Mucosa of descending colon (tissue), 3 donors: ENCODE results near the gene ATG9B. TPM values are rescaled to one million over a fixed set of nuclear protein-coding genes. Genes with fewer than 3 reads are reported as not detected.
A peak's percentile ranks its signal among the peaks of the same experiment; 100 is the strongest.

Source experiments
- ATAC-seq: fragments of 200-7000 bp; cut with Tn5 transposase; one replicate; pipeline ENCODE4 v1.9.1; 2020; ENCODE audit warnings: mild to moderate bottlenecking, moderate library complexity
- DNase-seq, 3 donors: peaks; one replicate each; pipeline ENCODE4 v3.0.0-alpha.2; 2020
- H3K36me3 ChIP-seq: fragments of 200-600 bp; one replicate; pipeline ENCODE4 v1.8.0; 2021; ENCODE audit warnings: low read depth, mild to moderate bottlenecking
- H3K4me1 ChIP-seq: fragments of 200-600 bp; one replicate; pipeline ENCODE4 v1.8.0; 2021; ENCODE audit warnings: low read depth, mild to moderate bottlenecking
- H3K4me3 ChIP-seq: fragments of 200-600 bp; one replicate; pipeline ENCODE4 v1.8.0; 2021; ENCODE audit warnings: mild to moderate bottlenecking
- H3K9me3 ChIP-seq: fragments of 200-600 bp; one replicate; pipeline ENCODE4 v1.8.0; 2021; ENCODE audit warnings: mild to moderate bottlenecking
- intact Hi-C, 2 donors: fragments of 100-400 bp; cut with DNase I in 1 of 2; cut with micrococcal nuclease in 1 of 2; formaldehyde crosslinking; loops; one replicate each; pipeline versions ENCODE4 v1.11.0 to v1.11.1; 2022; cut with DNase I, micrococcal nuclease
- total RNA-seq, 3 donors: library from RNA; stranded (reverse); fragmentation: NEBNext Ultra II Directional in 2 of 3; extraction: Animal tissue kit (Norgen Biotek cat#: 25700) in 2 of 3; gene quantifications; one replicate each; pipeline versions ENCODE4 v1.2.1 to v1.2.4, GENCODE V29; 2021 to 2023
- TF ChIP-seq, protein P1 (sequence below): fragments of 200-600 bp; IDR thresholded peaks from one replicate; pipeline ENCODE4 v1.8.0; 2022; ENCODE audit warnings: antibody characterized with exemption, mild to moderate bottlenecking
- donor health status: DM: no; HTN: no; CAD: no; lungs with moderate emphysema.
- donor health status: DM: no; HTN: no; CAD: no.
- donor health status: DM: no; HTN: yes; CAD: no.

Gene ATG9B
- total RNA-seq, 3 donors from 2014 or later = 0.09 to 0.90 (median 0.89) TPM

DNA sequence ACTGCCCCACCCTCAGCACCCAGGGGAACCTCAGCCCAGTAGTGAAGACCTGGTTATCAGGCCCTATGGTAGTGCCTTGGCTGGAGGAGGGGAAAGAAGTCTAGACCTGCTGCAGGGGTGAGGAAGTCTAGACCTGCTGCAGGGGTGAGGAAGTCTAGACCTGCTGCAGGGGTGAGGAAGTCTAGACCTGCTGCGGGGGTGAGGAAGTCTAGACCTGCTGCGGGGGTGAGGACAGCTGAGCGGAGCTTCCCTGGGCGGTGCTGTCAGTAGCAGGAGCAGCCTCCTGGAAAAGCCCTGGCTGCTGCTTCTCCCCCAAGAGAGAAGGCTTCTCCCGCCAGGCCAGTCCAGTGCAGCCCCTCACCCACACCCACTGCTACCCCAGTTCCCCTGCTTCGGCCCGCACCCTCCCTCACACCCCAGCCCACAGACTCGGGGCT, 27.2 kb downstream of the ATG9B start:
- no peaks in the 10 kb centered on the region for H3K4me1 ChIP-seq
- no peak overlapping the region for H3K4me3 ChIP-seq
- TF ChIP-seq, protein P1, sequence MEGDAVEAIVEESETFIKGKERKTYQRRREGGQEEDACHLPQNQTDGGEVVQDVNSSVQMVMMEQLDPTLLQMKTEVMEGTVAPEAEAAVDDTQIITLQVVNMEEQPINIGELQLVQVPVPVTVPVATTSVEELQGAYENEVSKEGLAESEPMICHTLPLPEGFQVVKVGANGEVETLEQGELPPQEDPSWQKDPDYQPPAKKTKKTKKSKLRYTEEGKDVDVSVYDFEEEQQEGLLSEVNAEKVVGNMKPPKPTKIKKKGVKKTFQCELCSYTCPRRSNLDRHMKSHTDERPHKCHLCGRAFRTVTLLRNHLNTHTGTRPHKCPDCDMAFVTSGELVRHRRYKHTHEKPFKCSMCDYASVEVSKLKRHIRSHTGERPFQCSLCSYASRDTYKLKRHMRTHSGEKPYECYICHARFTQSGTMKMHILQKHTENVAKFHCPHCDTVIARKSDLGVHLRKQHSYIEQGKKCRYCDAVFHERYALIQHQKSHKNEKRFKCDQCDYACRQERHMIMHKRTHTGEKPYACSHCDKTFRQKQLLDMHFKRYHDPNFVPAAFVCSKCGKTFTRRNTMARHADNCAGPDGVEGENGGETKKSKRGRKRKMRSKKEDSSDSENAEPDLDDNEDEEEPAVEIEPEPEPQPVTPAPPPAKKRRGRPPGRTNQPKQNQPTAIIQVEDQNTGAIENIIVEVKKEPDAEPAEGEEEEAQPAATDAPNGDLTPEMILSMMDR = no peak
- H3K9me3 ChIP-seq = no peaks in the 10 kb centered on the region
- intact Hi-C loops = no loop called here
- ATAC-seq (no peak), DNase-seq (no peak)
- no peaks in the 10 kb centered on the region for H3K36me3 ChIP-seq

DNA sequence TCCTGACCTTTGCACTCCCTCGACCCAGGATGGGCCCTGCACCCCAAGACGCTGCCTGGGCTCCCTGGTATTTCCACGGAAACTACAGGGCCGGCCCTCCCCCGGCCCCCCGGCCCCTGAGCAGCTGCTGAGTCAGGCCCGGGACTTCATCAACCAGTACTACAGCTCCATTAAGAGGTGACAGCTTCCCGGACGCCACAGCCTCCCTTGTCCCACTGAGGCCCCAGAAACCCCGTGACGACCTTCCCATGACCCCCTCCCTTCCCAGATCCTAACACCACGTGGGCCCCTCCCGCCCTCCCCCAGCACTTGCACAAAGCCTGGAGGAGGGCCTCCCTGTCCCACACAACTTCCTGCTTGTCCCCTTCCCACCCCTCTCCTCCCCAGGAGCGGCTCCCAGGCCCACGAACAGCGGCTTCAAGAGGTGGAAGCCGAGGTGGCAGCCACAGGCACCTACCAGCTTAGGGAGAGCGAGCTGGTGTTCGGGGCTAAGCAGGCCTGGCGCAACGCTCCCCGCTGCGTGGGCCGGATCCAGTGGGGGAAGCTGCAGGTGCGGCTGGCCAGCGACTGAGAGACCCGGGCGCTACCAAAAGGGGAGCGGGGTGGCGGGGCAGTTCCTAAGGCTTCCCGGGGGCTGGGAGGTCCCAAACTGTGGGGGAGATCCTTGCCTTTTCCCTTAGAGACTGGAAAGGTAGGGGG, 27.8 kb downstream of the ATG9B start:
- TF ChIP-seq, protein P1 = no peak
- DNase-seq (no peak), ATAC-seq (no peak)
- Histone ChIP-seq H3K36me3 (no peaks in the 10 kb centered on the region), H3K9me3 (no peaks in the 10 kb centered on the region), H3K4me3 (no peak overlapping the region), H3K4me1 (no peaks in the 10 kb centered on the region)
- intact Hi-C loops = no loop called here

DNA sequence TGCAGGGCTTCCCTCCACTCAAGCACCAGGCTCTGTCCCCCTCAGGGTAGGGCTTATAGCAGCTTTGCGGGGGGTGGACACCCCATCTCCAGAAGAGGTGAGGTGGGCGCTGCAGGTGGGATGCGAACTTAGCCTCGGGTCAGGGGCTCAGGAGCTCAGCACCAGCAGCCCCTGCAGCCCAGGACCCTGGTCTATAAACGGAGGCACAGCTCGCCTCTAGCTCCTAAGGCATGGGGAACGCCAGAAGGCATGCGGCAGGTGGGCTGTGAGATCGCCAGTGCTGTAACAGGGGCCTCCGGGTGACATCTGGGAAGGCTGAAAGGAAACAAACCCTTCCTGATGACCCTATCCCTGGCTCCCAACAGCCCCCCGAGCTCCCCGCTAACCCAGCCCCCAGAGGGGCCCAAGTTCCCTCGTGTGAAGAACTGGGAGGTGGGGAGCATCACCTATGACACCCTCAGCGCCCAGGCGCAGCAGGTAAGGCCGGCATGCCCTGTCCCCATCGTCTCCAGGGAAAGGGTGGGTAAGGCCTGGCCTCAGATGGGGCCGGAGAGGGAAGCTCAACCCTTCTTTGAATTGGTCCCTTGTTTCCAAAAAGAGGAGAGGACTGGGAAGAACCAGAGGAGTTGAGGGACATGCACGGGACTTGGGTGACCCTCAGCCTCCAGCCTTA, 29.3 kb downstream of the ATG9B start:
- intact Hi-C loops = no loop called here
- TF ChIP-seq, protein P1 = no peak

DNA sequence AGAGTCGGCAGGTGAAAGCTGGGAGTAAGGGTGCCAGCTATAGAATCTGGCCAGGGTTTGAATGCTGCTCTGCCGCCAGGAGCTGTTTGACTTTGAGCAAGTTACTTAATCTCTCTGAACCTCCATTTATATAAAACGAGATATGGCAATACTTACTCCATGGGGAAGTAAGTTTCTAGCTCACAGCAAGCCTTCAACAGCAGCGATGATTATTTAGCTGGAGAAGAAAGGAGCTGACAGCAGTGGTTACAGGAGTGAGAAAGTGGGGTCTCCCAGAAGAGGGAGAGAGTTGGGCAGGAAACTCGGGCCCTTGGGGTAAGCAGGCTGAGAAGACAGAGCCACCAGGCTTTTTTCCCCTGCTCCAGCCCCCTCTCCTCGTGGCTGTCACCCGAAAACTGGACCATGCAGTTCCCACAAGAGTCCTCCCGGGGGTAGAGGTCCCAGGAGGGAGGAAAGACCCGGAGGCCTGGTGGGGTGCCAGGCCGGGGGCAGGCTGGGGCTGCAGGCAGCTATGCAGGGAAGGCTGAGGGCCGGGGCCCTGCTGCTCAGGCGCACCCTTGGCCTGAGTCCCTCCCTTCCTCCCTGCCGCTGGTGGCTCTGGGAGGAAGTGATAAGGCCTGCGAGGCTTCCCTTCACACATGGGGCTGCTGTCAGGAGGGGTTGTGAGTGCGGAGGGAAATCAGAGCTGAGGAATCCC, 30.0 kb downstream of the ATG9B start:
- DNase-seq = no peak
- ATAC-seq = peak; percentile 62
- intact Hi-C loops = no loop called here
- H3K9me3 ChIP-seq = peaks cover 11% of the 10 kb centered on the region
- TF ChIP-seq, protein P1 = no peak
- H3K4me1 ChIP-seq = no peaks in the 10 kb centered on the region
- no peaks in the 10 kb centered on the region for H3K36me3 ChIP-seq
- no peak overlapping the region for H3K4me3 ChIP-seq

More for the DNA sequence above, 29.3 kb downstream of the ATG9B start:
- Histone ChIP-seq H3K36me3 (no peaks in the 10 kb centered on the region), H3K4me1 (no peaks in the 10 kb centered on the region), H3K4me3 (no peak overlapping the region), H3K9me3 (peaks cover 10% of the 10 kb centered on the region)
- DNase-seq = no peak
- ATAC-seq = no peak

DNA sequence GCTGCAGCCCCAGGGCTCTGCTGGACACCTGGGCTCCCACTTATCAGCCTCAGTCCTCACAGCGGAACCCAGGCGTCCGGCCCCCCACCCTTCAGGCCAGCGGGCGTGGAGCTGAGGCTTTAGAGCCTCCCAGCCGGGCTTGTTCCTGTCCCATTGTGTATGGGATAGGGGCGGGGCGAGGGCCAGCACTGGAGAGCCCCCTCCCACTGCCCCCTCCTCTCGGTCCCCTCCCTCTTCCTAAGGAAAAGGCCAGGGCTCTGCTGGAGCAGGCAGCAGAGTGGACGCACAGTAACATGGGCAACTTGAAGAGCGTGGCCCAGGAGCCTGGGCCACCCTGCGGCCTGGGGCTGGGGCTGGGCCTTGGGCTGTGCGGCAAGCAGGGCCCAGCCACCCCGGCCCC, 30.8 kb downstream of the ATG9B start:
- intact Hi-C loops = no loop called here
- peaks cover 3% of the 10 kb centered on the region for H3K4me1 ChIP-seq
- no peak overlapping the region for H3K4me3 ChIP-seq
- DNase-seq (no peak), ATAC-seq (no peak)
- H3K9me3 ChIP-seq = peaks cover 11% of the 10 kb centered on the region
- TF ChIP-seq, protein P1 = no peak
- no peaks in the 10 kb centered on the region for H3K36me3 ChIP-seq
